GM21528 (cell line): ENCODE results near the gene ZDHHC11B.

Source experiments
- ATAC-seq: cut with Tn5 transposase; IDR thresholded peaks from one replicate; pipeline ENCODE4 v1.9.1; 2021; ENCODE audit warnings: mild to moderate bottlenecking, moderate library complexity; ENCODE audit not compliant: unreplicated experiment, low FRiP score

Gene ZDHHC11B

DNA sequence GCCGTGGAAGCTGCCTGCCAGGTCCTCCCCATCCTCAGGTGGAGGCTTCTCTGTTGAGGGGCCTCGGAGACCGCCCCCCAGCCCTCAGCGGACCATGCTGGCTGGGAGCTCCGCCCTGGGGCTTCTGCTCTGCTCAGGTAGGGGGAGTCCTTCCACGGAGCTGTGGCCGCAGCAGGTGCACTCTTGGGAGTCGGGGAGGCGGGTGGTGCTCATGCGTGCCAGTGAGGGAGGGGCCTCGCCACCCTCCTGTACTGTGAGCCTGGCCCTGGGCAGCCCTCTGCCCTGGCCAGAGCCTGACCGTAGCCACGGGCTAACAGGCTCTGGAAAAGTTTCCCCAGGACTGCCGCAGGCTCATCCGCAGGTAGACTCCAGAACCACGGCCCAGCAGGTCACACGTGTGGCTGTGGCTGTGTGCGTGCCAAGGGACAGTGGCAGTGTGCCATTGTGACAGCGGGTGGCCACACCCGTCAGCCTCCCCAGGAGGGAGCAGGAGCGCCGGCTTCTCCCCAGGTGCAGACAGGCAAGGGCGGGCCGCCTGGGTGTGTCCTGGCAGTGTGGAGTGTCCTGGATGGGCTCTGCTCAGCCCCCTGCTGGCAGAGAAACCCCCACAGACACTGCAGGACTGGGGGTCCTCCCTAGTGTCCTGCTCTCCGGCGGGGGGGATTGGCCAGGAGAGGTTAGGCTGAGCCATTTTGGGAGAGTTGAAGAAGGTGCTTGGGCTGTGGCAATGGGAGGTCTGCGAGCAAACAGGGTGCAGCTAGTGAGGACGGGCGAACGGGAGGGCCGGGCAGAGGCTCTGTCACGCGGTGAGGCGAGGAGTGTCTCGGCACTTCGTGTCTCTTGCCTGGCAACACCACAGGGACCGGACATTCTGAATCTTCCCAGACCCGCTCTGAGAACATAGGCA, 120.8 kb downstream of the ZDHHC11B start:
- ATAC-seq, result no peak

DNA sequence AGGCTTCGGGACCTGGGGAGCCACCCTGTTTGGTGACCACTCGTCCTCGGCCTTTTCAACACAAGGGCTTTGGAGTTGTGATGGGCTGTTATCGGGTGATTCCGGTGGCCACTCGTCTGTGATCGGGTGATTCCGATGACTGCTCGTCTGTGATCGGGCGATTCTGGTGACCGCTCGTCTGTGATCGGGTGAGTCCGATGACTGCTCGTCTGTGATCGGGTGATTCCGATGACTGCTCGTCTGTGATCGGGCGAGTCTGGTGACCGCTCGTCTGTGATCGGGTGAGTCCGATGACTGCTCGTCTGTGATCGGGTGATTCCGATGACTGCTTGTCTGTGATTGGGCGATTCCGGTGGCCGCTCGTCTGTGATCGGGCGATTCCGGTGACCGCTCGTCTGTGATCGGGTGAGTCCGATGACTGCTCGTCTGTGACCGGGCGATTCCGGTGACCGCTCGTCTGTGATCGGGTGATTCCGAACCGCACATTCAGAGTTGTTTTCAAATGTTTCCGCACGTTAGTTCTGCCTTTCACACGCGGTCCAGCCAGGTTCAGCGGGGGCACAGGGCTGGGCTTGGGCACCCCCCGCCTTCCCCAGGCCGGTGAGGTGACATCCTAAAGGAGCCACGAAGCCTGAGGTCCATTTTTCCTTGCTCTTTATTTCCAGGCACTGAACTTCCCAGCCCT, 121.6 kb downstream of the ZDHHC11B start:
- no peak for ATAC-seq

DNA sequence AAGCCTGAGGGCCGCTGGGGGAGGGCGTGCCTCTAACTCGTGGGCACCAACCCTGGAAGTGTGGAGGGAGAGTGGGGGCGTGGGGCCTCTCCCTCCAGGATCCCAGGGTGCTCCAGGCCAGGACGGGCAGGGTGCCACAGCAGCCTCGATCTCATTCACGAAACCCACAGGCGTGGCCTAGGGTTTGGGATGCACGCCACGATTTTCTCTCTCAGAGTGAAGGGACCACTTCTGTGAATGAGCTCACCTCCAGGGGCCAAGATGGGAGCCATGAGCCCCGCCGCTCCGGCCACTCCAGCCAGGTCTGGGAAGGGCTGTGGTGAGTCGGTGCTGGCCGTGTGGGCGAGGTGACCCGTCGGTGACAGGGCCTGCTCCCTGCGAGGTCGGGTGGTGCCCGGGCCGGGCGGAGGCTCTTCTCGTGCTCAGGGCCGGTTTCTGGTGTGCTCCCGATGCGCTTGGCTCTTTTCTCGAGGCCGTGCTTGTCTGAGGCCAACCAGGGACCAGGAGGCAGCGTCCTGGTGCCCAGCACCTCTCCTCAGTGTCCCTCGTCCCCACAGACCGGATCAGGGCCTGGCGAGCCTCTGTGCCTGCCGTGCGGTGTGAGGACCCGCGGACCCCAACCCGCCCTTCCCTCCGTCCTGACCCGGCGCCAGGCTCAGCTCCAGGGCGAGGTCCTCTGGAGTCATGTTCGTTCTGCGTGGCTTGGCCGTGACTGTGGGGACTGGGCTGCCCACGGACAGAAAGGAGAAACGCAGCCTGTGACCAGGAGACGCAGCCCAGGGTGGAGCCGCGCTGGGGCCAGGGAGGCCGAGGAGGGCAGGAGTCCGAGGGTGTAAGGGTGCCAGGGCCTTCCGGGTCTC, 122.4 kb downstream of the ZDHHC11B start:
- no peak for ATAC-seq

DNA sequence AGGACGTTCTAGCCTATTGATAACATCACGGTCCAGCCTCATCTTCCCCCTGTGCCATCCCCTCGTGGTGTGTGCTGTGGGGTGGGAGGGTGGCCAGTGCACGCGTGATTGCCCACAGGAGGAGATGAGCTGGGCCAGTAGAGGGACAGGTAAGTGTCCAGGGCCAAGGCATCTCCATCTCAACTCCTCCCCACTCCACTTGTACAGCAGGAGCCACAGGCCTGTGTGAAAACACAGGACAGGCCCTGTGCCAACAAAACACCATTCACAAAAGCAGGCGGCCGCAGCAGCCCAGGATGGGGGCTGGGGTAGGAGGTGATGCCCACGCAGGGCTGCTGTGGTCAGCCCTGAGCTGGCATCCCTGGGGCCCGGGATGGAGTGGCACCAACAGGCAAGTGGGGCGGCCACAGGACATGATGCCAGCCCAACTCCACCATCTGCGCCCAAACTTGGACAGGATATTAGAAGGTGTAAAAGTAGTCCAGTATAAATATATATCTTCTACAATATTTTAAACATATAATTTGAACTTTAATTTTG, 124.0 kb downstream of the ZDHHC11B start:
- no peak for ATAC-seq
